GM12891 (cell line): Measurements from ENCODE around the gene KCNMA1.

Experiments used
- POLR2A ChIP-seq: IDR thresholded peaks from 2 replicates; pipeline ENCODE4 v1.6.1; 2011; ENCODE audit warnings: low read depth, low read length, control low read depth
- POLR2AphosphoS5 ChIP-seq: IDR thresholded peaks from 2 replicates; pipeline ENCODE4 v1.6.1; 2011; ENCODE audit warnings: low read depth, low read length, control low read depth
- SPI1 ChIP-seq: IDR thresholded peaks from 2 replicates; pipeline ENCODE4 v1.6.1; 2011; ENCODE audit warnings: low read depth, low read length, control low read depth
- TAF1 ChIP-seq: IDR thresholded peaks from 2 replicates; pipeline ENCODE4 v1.6.1; 2011; ENCODE audit warnings: low read depth, low read length, control low read depth

- TF ChIP-seq TAF1 (no peak), POLR2AphosphoS5 (no peak), POLR2A (no peak), SPI1 (no peak)
Measured at GRCh38 chr10:77419979-77420378, 217.6 kb downstream of the KCNMA1 start.
